ENCODE results near the gene CCDC175.

GRCh38 chr14:59481871-59482540, 94.6 kb downstream of the CCDC175 start:
- TF ChIP-seq CTCF (IDR thresholded peaks at IDR 0.05; ENCODE audit: low read length) (no peak), EZH2 (IDR thresholded peaks at IDR 0.05; ENCODE audit: borderline replicate concordance, low read length) (no peak)
